GM21529 (cell line): ENCODE data around the gene CBARP.
"Not testable (repeated sequence)": the region's sequence is repeated elsewhere in the genome, so short reads cannot be mapped to it uniquely, and the experiment has no call there.

Source experiments
- ATAC-seq: cut with Tn5 transposase; IDR thresholded peaks from one replicate; pipeline ENCODE4 v1.9.1; 2021; ENCODE audit not compliant: unreplicated experiment

CBARP gene

GRCh38 chr19:1216756-1217155, 21.0 kb downstream of the CBARP start:
- ATAC-seq: no peak

DNA sequence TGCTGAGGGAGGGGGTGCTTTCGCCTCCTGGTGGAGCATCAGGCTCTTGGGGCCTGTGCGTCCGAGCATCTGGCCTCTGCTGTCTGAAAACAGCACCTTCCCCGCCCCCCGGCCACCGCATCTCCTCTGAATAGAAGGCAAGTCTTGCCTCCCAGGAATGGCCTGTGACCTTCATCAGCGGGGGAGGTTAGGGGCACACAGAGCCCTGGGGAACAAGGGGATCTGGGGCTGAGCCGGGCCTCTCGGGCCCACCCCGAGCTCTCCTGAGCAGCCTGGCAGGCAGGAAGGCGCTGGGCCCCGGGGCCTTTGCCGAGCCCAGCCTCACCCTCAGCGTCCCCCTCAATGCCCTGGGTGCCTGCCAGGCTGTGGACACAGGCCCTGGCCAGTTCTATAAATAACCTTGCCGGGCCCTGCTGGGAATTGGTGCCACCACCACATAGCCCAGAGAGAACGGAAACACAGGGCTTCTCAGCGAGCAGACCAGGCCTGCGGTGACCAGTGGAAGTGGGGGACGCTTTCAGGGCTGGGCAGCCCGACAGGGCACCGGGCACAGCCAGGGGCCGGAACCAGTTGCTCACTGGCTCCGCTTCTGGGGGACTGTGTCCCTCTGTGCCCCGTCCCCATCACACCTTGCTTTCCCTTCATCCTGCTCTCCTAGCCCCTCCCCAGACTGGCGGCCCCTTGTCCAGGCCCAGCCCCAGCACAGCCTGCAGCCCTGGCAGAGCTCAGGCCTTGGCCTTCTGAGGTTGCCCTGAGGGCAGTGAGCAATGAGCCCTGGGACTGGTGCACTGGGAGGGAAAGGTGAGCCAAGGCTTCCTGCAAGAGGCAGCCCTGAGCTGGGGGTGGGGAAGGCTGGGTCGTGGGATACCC, 22.7 kb downstream of the CBARP start:
- no peak for ATAC-seq

DNA sequence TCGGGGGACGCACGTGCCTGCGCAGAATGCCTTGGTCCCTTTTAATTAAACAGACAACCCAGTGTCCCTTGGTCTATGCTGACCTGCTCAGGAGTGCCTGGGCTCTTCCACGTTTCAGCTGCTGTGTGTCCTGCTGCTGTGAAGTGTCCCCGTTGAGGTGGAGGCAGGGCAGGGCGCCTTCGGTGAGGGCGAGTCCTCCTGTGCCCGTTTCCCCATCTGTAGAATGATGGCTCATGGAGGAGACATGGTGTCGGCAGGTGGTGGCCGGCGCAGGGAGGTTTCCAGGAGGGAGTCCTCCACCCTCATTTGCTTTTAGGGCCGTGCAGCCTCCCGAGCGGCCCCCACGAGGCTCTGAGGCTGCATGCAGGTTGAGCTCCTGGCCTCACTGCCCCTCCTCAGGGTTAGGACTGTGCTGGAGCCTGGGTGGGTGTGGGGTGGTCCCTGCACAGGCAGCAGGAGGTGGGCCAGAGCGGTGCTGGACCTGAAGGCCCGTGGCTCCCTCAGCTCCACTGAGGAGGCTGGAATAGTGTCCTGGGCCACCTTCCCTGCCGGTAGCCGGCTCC, 23.4 kb downstream of the CBARP start:
- no peak for ATAC-seq

GRCh38 chr19:1213391-1214286, 24.2 kb downstream of the CBARP start:
- no peak for ATAC-seq

DNA sequence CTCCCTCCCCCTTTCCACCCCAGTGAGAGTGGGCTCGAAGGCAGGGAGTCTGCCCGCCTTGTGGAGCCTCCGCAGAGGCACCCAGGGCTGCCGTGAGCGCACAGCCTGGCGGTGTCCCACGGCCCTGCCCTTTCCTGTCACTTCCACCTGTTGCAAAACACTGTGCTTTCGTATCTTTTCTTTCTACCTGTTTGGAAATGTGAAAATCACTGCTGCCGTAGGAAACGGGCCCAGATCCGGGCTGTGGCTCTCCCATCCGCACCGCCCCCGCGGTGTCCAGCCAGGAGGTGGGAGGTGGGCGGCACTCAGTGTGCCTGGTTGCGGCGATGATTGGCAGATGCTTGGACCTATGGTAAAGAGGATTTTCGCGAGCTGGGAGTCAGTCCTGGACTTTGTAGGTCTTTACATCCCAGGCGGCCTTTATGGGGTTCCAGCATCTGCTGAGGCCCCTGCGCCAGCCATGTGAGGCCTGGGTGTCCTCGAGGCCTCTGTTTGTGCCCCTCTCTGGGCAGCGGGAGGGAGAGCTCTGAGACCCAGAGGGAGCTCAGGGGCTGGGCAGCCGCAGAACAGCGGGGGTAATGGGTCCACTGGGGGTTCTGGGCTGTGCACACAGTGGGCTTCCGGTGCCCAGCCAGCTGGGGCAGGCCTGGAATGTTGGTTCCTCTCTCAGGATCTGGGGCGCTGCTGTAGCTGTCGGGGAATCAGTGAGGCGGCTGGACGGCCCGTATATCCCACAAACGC, 26.1 kb downstream of the CBARP start:
- no peak for ATAC-seq

DNA sequence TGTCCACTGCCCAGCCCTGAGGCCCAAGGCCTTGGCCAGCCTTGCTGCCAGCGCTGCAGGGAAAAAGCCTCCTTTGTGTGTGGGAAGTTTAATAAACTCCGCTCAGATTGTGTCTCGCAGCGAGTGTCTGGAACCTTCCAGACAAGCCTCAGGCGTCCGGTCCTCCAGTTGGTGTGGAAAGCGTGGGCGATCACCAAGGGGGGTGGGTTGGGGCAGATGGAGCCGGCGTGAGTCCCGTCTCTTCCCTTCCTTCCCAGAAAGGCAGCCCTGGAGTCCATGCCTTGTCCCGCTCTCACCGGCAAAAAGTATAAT, 27.6 kb downstream of the CBARP start:
- ATAC-seq: no peak

DNA sequence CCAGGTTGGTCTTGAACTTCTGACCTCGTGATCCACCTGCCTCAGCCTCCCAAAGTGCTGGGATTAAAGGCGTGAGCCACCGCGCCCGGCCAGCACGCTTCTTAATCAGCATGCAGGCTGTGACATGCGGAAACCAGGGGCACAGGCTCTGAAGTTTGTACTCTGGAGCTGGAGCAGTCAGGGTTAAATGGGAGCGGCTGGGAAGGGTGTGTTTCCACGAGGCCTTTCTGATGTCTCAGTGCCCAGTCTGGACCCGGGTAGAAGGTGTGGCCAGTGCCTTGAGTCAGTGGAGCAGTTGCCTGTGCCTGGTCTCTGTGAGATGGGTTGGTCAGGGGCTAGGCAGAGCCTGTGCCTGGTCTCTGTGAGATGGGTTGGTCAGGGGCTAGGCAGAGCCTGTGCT, 29.0 kb downstream of the CBARP start:
- ATAC-seq: not testable (repeated sequence)

GRCh38 chr19:1206864-1207450, 30.8 kb downstream of the CBARP start:
- no peak for ATAC-seq

DNA sequence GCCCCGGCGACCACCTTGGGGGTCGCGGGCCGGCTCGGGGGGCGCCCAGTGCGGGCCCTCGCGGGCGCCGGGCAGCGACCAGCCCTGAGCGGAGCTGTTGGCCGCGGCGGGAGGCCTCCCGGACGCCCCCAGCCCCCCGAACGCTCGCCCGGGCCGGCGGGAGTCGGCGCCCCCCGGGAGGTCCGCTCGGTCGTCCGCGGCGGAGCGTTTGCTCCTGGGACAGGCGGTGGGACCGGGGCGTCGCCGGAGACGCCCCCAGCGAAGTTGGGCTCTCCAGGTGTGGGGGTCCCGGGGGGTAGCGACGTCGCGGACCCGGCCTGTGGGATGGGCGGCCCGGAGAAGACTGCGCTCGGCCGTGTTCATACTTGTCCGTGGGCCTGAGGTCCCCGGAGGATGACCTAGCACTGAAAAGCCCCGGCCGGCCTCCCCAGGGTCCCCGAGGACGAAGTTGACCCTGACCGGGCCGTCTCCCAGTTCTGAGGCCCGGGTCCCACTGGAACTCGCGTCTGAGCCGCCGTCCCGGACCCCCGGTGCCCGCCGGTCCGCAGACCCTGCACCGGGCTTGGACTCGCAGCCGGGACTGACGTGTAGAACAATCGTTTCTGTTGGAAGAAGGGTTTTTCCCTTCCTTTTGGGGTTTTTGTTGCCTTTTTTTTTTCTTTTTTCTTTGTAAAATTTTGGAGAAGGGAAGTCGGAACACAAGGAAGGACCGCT, 31.5 kb downstream of the CBARP start:
- no peak for ATAC-seq

DNA sequence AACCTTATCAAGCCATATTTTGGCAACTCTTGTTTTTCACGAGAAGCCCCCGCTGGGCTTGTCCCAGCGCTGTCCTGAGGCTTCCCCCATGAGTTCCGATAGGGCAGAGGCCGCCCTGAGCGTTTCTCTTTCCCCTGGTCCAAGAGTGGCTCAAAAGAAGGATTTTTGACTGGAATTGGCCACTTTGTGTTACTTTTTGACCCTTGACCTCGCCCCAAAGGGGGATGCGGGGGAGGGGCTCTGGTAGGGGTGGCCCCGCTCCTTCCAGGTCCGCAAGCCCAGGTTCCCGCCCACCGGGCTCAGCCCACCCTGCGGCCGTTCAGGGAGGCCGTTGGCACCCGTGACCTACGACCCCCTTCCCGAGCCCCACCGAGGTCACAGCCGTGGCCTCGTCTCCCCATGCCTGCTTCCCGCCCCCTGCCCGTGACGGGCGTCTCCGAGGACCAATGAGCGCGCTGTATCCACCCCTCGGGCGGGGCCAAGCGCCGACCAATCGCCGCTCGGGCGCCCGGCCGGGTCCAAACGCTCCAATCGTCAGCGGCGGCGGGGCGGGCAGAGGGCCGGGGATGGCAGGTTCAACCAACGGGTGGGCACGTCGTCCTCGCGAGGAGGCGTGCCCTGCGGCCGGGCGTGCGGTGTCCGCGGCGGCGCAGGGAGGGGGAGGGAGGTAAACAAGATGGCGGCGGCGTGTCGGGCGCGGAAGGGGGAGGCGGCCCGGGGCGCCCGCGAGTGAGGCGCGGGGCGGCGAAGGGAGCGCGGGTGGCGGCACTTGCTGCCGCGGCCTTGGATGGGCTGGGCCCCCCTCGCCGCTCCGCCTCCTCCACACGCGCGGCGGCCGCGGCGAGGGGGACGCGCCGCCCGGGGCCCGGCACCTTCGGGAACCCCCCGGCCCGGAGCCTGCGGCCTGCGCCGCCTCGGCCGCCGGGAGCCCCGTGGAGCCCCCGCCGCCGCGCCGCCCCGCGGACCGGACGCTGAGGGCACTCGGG, 32.4 kb downstream of the CBARP start, which contains the start of gene STK11:
STK11 (plus strand) TSS at position 665 of the 986 bp plus-strand sequence. CDS start 1,136 bp downstream, outside the sequence.
- peak; percentile 77 for ATAC-seq

DNA sequence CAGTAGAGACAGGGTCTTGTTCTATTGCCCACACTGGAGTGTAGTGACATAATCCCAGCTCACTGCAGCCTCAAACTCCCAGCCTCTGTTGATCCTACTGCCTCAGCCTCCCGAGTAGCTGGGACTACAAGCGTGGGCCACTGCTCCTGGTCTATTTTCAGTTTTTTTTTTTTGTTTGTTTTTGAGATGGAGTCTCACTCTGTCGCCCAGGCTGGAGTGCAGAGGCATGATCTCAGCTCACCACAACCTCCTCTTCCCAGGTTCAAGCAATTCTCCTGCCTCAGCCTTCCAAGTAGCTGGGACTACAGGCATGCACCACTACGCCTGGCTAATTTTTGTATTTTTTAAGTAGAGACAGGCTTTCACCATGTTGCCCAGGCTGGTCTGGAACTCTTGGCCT, 37.2 kb downstream of the CBARP start:
- ATAC-seq: not testable (repeated sequence)

- no peak for ATAC-seq
Observed at GRCh38 chr19:1199531-1199930, 38.3 kb downstream of the CBARP start.

DNA sequence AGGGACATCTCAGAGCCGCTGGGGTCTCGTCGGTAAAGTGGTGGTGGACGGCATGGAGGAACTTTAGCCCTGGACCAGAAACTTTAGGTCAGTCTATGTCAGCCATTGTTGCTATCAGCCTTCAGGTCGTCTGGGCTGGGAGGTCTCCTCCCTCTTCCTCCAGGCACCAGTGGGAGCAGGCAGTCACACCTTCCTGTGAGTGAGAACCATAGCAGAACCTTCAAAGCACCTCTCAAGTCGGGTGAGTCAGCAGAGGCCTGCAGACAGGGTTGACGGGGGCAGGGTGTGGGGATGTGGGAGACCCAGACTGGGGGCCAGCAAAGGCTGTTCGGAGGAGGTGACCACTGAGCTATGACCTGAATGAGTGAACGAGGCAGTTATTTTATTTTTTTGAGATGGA, 48.4 kb downstream of the CBARP start:
- no peak for ATAC-seq

DNA sequence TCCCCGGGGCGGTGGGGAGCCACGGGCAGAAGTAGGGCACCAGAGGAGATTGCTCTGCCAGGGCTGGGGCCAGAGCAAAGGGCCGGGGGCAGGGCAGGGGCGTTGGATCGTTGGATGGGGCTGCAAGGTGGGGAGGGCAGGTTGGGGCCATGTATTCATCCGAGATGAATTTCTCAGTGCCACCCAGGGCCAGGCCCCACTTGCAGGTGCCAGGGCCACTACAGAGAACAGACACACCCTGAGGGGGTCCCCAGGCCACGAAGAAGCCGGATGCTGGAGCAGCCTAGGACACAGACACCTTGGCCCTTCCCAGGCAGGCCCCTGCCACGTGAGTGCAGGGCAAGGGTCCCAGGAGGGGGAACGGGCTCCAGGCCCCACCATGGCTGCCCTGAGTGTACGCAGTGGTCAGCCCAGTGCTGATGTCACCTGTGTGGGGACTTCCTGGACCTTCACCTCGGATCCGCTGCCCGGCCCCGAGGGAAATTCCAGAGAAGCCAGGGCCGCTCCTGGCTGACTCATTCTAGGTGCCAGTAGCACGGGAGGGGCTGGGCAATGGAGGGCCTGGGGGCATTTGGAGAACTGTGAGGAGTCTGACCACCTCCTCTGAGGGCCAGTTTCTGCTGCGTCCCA, 54.1 kb downstream of the CBARP start:
- ATAC-seq: peak; percentile 52

- no peak for ATAC-seq
Observed at GRCh38 chr19:1182727-1183126, 55.1 kb downstream of the CBARP start.

DNA sequence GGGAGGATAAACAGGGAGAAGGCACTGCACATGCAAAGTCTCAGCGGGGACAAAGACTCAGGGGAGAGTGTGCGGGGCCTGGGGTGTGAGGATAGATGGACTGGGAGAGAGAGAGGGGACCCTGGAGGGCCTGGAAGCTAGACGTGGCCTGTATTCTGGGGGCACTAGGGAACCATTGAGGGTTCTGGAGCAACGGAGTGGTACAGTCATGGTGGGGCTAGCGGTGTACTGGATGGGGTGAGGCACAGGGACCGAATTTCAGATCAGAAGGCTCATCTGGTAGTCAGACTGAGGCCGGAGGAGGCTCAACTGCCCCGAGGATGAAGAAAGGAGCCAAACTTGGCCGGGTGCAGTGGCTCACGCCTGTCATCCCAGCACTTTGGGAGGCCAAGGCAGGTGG, 55.7 kb downstream of the CBARP start:
- no peak for ATAC-seq

DNA sequence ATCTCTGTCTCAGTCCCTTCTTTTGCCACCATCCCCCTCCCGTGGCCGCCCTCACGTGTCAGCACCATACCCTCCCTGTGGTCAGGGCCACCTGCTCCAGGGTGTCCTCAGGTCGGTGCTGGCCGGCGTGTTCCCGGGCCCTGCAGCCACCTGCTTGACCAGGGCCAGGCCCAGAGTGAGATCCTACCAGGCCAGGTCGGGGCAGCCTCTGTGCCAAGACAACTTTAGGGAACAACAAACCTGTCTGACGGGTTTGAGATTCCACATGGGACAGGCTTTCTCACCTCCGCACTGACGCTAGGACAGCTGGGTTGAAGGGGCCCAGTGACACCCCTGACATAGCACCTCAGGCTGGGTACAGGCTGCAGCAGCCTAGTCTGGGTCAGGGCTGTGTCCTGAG, 56.2 kb downstream of the CBARP start:
- ATAC-seq: no peak
